Spleen (tissue), 11 donors: Measurements from ENCODE around the gene EGFR. TPM values are rescaled to one million over a fixed set of nuclear protein-coding genes. Genes with fewer than 3 reads are reported as not detected.

Experiments
- DNase-seq: peaks from one replicate; pipeline ENCODE4 v3.0.0-alpha.2; 2020
- H3K27ac ChIP-seq, 8 donors: fragments of 200-600 bp; sonication (generic) in 7 of 8; 1 replicate in 4 of 8; 2 replicates in 4 of 8; pipeline versions ENCODE4 v1.5.0 to v1.8.0; 2016 to 2021; ENCODE audit warnings: inconsistent platforms in 4 of 8, mild to moderate bottlenecking in 4 of 8, moderate library complexity in 1 of 8
- H3K27me3 ChIP-seq, 7 donors: fragments of 200-600 bp; sonication (generic) in 6 of 7; replicated peaks in 1 of 7; 1 replicate in 4 of 7; 2 replicates in 3 of 7; pipeline versions ENCODE4 v1.5.0 to v1.8.0; 2016 to 2021; ENCODE audit warnings: inconsistent platforms in 3 of 7, mild to moderate bottlenecking in 1 of 7
- H3K36me3 ChIP-seq, 6 donors: fragments of 200-600 bp; sonication (generic) in 5 of 6; 1 replicate in 4 of 6; 2 replicates in 2 of 6; pipeline versions ENCODE4 v1.5.0 to v1.8.0; 2016 to 2021; ENCODE audit warnings: inconsistent platforms in 2 of 6
- H3K4me1 ChIP-seq, 6 donors: fragments of 200-600 bp; sonication (generic) in 5 of 6; 1 replicate in 3 of 6; 2 replicates in 3 of 6; pipeline versions ENCODE4 v1.5.0 to v1.8.0; 2016 to 2021; ENCODE audit warnings: inconsistent platforms in 3 of 6
- H3K4me3 ChIP-seq, 8 donors: fragments of 200-600 bp; sonication (generic) in 7 of 8; 1 replicate in 4 of 8; 2 replicates in 4 of 8; pipeline versions ENCODE4 v1.5.0 to v1.8.0; 2016 to 2021; ENCODE audit warnings: inconsistent platforms in 4 of 8, mild to moderate bottlenecking in 4 of 8, moderate library complexity in 2 of 8
- H3K9me3 ChIP-seq, 8 donors: fragments of 200-600 bp; sonication (generic) in 7 of 8; 1 replicate in 4 of 8; 2 replicates in 4 of 8; pipeline versions ENCODE4 v1.5.0 to v1.8.0; 2016 to 2021; ENCODE audit warnings: inconsistent platforms in 4 of 8
- CTCF ChIP-seq, 11 experiments: fragments of 200-600 bp in 7 of 11; fragments of 450-650 bp in 4 of 11; sonication (generic) in 4 of 11; IDR thresholded peaks in 8 of 11; conservative IDR thresholded peaks in 3 of 11; 1 replicate in 7 of 11; 2 replicates in 4 of 11; pipeline versions ENCODE4 v1.4.0 to v1.8.0; 2016 to 2021; ENCODE audit warnings: antibody characterized with exemption in 11 of 11, inconsistent platforms in 4 of 11, mild to moderate bottlenecking in 1 of 11
- POLR2A ChIP-seq, 3 donors: fragments of 450-650 bp; IDR thresholded peaks; one replicate each; pipeline ENCODE4 v1.5.1; 2017; ENCODE audit warnings: antibody characterized with exemption in 3 of 3, mild to moderate bottlenecking in 1 of 3
- POLR2AphosphoS5 ChIP-seq, 3 donors: sonication (generic); formaldehyde crosslinking; IDR thresholded peaks; one replicate each; pipeline ENCODE4 v1.5.1; 2017; ENCODE audit warnings: antibody characterized with exemption in 3 of 3
- WGBS, 5 donors: extraction: QIAGEN DNeasy Blood & Tissue Kit in 3 of 5; methylation state at CpG; one replicate each; pipeline versions ENCODE4 v1.1.5 to v1.1.7; 2013 to 2018; 5-methylcytosine and 5-hydroxymethylcytosine counted together
- intact Hi-C: fragments of 100-400 bp; cut with DNase I; formaldehyde crosslinking; loops from one replicate; pipeline ENCODE4 v1.15.0; 2023; ENCODE audit warnings: low total_unique reads
- polyA plus RNA-seq, 3 donors: library from polyadenylated mRNA; stranded (reverse); fragments of 200-250 nt; gene quantifications; one replicate each; pipeline ENCODE4 v1.2.1, GENCODE V29; 2013
- total RNA-seq, 7 donors: library from RNA; depleted of rRNA in 3 of 7; stranded (reverse); fragments of >200 nt in 3 of 7; fragmentation: NEBNext Ultra II Directional in 4 of 7; extraction: Animal tissue kit (Norgen Biotek cat#: 25700) in 4 of 7; gene quantifications; one replicate each; pipeline versions ENCODE4 v1.1.0 to v1.2.1, GENCODE V29; 2016 to 2021
- donor health status: healthy with polysubstance abuse.
- donor health status: DM: no; HTN: no; CAD: no; lungs with moderate emphysema.
- donor health status: DM: no; HTN: no; CAD: no.
- donor health status: Bipolar disorder and iron deficiency.
- donor health status: healthy.
- donor health status: DM: no; HTN: no; CAD: no.
- donor health status: DM: yes; HTN: yes; CAD: no.

Gene EGFR
- total and polyA plus RNA-seq, 10 donors, result 1.1 to 35.2 (median 24.5) TPM

GRCh38 chr7:55104712-55105433 is 86.1 kb downstream of the EGFR start:
- WGBS, 5 donors, result 54 to 58% (median 56%) methylated on average over 3 of the region's 3 CpGs
- no peaks in the 10 kb centered on the region for H3K36me3 ChIP-seq
- intact Hi-C loops, result loop anchor here (10.0 kb wide), 1 partner anchor 80 kb away; no protein-coding TSS in a partner anchor
- no peak overlapping the region for H3K4me3 ChIP-seq
- no peak for DNase-seq
- no peaks in the 10 kb centered on the region for H3K9me3 ChIP-seq
- no peaks in the 10 kb centered on the region for H3K27me3 ChIP-seq
- no peak for TF ChIP-seq POLR2AphosphoS5 (IDR thresholded peaks at IDR 0.05)
- TF ChIP-seq POLR2A (IDR thresholded peaks at IDR 0.05), result no peak
- no peak for TF ChIP-seq CTCF (IDR thresholded peaks at IDR 0.05 in 8 of 11, conservative IDR thresholded peaks at IDR 0.05 in 3 of 11)
- peaks cover 0 to 13% (median 5%) of the 10 kb centered on the region in 6 donors for H3K4me1 ChIP-seq
- no peak overlapping the region for H3K27ac ChIP-seq

GRCh38 chr7:55105952-55106351 is 87.1 kb downstream of the EGFR start:
- no peak for DNase-seq
- H3K4me3 ChIP-seq, result no peak overlapping the region
- no peak overlapping the region for H3K27ac ChIP-seq
- TF ChIP-seq POLR2AphosphoS5 (IDR thresholded peaks at IDR 0.05) (no peak), POLR2A (IDR thresholded peaks at IDR 0.05) (no peak), CTCF (IDR thresholded peaks at IDR 0.05 in 8 of 11, conservative IDR thresholded peaks at IDR 0.05 in 3 of 11) (no peak)
- peaks cover 0 to 10% (median 0%) of the 10 kb centered on the region in 7 donors for H3K27me3 ChIP-seq
- WGBS, 5 donors, result 89 to 95% (median 94%) methylated on average over 6 of the region's 6 CpGs
- peaks cover 0 to 3% (median under 1%) of the 10 kb centered on the region in 6 donors for H3K4me1 ChIP-seq
- no peaks in the 10 kb centered on the region for H3K9me3 ChIP-seq
- H3K36me3 ChIP-seq, result no peaks in the 10 kb centered on the region
- intact Hi-C loops, result loop anchor here (10.0 kb wide), 1 partner anchor 81 kb away; no protein-coding TSS in a partner anchor

- TF ChIP-seq CTCF (IDR thresholded peaks at IDR 0.05 in 8 of 11, conservative IDR thresholded peaks at IDR 0.05 in 3 of 11) (no peak), POLR2AphosphoS5 (IDR thresholded peaks at IDR 0.05) (no peak), POLR2A (IDR thresholded peaks at IDR 0.05) (no peak)
- no peaks in the 10 kb centered on the region for H3K36me3 ChIP-seq
- 92 to 99% (median 96%) methylated on average over 4 of the region's 4 CpGs for WGBS, 5 donors
- no peak overlapping the region for H3K27ac ChIP-seq
- intact Hi-C loops, result loop anchor here (10.0 kb wide), 1 partner anchor 83 kb away; no protein-coding TSS in a partner anchor
- no peak overlapping the region for H3K4me3 ChIP-seq
- no peaks in the 10 kb centered on the region for H3K9me3 ChIP-seq
- H3K27me3 ChIP-seq, result peaks cover 0 to 18% (median 0%) of the 10 kb centered on the region in 7 donors
- H3K4me1 ChIP-seq, result no peaks in the 10 kb centered on the region
- DNase-seq, result no peak
Measured at GRCh38 chr7:55107946-55108345, 89.1 kb downstream of the EGFR start.

- H3K27ac ChIP-seq, result no peak overlapping the region
- DNase-seq, result no peak
- no peaks in the 10 kb centered on the region for H3K36me3 ChIP-seq
- H3K9me3 ChIP-seq, result no peaks in the 10 kb centered on the region
- 88 to 93% (median 90%) methylated on average over 5 of the region's 5 CpGs for WGBS, 5 donors
- no peaks in the 10 kb centered on the region for H3K4me1 ChIP-seq
- intact Hi-C loops, result loop anchor here (10.0 kb wide), 1 partner anchor 84 kb away; no protein-coding TSS in a partner anchor
- peaks cover 0 to 18% (median 0%) of the 10 kb centered on the region in 7 donors for H3K27me3 ChIP-seq
- TF ChIP-seq POLR2A (IDR thresholded peaks at IDR 0.05), result no peak
- TF ChIP-seq POLR2AphosphoS5 (IDR thresholded peaks at IDR 0.05), result no peak
- TF ChIP-seq CTCF (IDR thresholded peaks at IDR 0.05 in 8 of 11, conservative IDR thresholded peaks at IDR 0.05 in 3 of 11), result no peak
- H3K4me3 ChIP-seq, result no peak overlapping the region
Measured at GRCh38 chr7:55108401-55108800, 89.6 kb downstream of the EGFR start.
